Nephron progenitor cell (in vitro differentiated cells): ENCODE measurements around the gene PIK3R4.

Experiments used
- DNase-seq: peaks from one replicate; pipeline ENCODE4 v3.0.0; 2021
- H3K27ac Mint-ChIP-seq: 2 replicates; pipeline ENCODE4 v1.8.0; 2021; ENCODE audit warnings: mild to moderate bottlenecking, moderate library complexity, mixed read lengths
- H3K27me3 Mint-ChIP-seq: 2 replicates; pipeline ENCODE4 v1.8.0; 2021; ENCODE audit warnings: mild to moderate bottlenecking, low read depth, mixed read lengths; ENCODE audit not compliant: poor library complexity
- H3K36me3 Mint-ChIP-seq: 2 replicates; pipeline ENCODE4 v1.8.0; 2021; ENCODE audit warnings: low read depth, mixed read lengths
- H3K4me1 Mint-ChIP-seq: 2 replicates; pipeline ENCODE4 v1.8.0; 2021; ENCODE audit warnings: mixed read lengths
- H3K4me3 Mint-ChIP-seq: 2 replicates; pipeline ENCODE4 v1.8.0; 2021; ENCODE audit warnings: mild to moderate bottlenecking, moderate library complexity, mixed read lengths
- H3K9me3 Mint-ChIP-seq: 2 replicates; pipeline ENCODE4 v1.8.0; 2021; ENCODE audit warnings: mild to moderate bottlenecking, moderate library complexity, mixed read lengths
- TF ChIP-seq, protein P1 (sequence below): fragments of 200-600 bp; sonication (generic); IDR thresholded peaks from 2 replicates; pipeline ENCODE4 v1.5.0; 2021; ENCODE audit warnings: antibody characterized with exemption

Gene PIK3R4

DNA sequence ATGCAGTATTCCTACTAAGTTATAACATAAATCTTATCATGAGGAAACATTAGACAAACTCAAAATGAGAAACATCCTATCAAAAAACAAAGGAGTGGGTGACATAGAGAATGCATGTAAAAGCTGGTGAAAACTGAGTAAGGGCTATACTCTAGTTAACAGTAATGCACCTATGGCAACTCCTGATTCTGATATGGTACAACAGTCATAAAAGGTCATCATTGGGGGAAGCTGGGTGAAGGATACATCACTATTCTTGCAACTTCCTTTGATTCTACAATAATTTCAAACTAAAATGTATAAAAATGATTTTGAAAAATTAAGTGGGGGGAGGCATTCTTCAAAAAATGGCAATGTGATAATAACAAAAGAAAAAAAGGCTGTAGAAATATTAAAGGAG lies 6.8 kb downstream of the PIK3R4 start:
- Mint-ChIP-seq H3K9me3 (peaks cover 23% of the 10 kb centered on the region), H3K36me3 (peaks cover 94% of the 10 kb centered on the region), H3K4me1 (peaks cover 34% of the 10 kb centered on the region), H3K27ac (no peak overlapping the region), H3K4me3 (no peak overlapping the region), H3K27me3 (no peaks in the 10 kb centered on the region)
- TF ChIP-seq, protein P1, sequence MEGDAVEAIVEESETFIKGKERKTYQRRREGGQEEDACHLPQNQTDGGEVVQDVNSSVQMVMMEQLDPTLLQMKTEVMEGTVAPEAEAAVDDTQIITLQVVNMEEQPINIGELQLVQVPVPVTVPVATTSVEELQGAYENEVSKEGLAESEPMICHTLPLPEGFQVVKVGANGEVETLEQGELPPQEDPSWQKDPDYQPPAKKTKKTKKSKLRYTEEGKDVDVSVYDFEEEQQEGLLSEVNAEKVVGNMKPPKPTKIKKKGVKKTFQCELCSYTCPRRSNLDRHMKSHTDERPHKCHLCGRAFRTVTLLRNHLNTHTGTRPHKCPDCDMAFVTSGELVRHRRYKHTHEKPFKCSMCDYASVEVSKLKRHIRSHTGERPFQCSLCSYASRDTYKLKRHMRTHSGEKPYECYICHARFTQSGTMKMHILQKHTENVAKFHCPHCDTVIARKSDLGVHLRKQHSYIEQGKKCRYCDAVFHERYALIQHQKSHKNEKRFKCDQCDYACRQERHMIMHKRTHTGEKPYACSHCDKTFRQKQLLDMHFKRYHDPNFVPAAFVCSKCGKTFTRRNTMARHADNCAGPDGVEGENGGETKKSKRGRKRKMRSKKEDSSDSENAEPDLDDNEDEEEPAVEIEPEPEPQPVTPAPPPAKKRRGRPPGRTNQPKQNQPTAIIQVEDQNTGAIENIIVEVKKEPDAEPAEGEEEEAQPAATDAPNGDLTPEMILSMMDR = no peak
- no peak for DNase-seq

DNA sequence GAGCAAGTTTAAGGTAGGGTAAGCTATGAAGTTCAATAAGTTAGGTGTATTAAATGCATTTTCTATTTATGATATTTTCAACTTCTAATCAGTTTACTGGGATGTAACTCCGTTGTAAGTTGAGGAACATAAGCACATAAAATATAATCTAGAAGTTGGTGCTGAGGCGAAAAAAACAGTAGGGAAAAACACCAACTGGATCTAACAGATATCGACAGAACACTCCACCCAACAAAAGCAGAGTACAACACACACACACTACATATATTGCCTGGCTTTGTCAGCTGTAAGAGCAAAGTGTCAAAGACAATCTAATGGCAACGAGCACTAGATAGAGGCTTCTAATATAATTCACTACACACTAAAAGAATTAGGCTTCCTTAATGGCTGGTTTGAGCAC lies 8.4 kb downstream of the PIK3R4 start:
- DNase-seq = no peak
- no peak overlapping the region for H3K4me3 Mint-ChIP-seq
- H3K9me3 Mint-ChIP-seq = peaks cover 23% of the 10 kb centered on the region
- no peak overlapping the region for H3K27ac Mint-ChIP-seq
- TF ChIP-seq, protein P1 = no peak
- H3K4me1 Mint-ChIP-seq = peaks cover 18% of the 10 kb centered on the region
- H3K27me3 Mint-ChIP-seq = no peaks in the 10 kb centered on the region
- peaks cover 82% of the 10 kb centered on the region for H3K36me3 Mint-ChIP-seq

DNA sequence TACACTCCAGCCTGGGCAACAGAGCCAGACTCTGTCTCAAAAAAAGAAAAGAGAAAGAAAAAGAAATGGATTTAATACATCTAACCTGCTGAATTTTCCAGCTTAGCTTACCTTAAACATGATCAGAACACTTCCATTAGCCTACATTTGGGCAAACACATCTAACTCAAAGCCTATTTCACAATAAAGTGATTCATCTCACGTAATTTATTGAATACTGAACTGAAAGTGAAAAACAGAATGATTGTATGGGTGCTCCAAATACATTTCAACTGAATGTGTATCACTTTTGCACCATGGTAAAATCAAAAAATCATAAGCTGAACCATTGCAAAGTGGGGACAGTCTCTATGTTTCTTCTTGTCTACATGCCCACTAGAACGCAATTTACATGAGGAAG lies 9.0 kb downstream of the PIK3R4 start:
- peaks cover 76% of the 10 kb centered on the region for H3K36me3 Mint-ChIP-seq

DNA sequence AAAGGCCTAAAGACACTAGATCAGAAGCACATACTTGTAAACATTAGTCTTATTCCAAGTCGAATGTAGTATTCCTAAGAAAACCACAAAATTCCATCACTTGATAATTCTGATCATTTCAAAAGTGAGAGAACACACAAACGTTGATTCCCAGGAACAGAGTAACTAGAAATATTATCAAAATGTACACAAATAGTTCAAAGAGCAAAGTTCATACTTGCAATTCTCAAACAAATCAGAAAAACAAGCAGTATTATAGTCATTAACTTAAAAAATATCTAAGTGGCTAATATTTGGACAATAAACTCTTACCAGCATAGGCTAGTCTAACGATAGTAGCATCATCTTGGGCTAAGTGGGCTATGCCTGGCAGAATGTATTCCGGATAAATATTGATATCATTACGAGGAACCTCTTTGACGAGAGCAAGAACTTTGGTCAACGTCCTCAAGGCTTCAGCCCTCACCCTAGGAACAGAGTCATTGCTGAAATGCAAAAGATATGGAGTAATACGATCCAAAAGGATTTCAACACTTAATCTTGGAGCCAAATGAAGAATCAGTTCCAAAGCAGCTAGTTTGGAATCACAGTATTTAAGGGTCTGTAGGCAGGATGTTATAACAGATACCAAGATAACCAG lies 13.3 kb downstream of the PIK3R4 start:
- no peaks in the 10 kb centered on the region for H3K27me3 Mint-ChIP-seq

More for the DNA sequence above, 9.0 kb downstream of the PIK3R4 start:
- DNase-seq = no peak
- H3K4me3 Mint-ChIP-seq = no peak overlapping the region
- TF ChIP-seq, protein P1 = no peak
- H3K4me1 Mint-ChIP-seq = peaks cover 12% of the 10 kb centered on the region
- H3K9me3 Mint-ChIP-seq = peaks cover 23% of the 10 kb centered on the region
- no peak overlapping the region for H3K27ac Mint-ChIP-seq
- no peaks in the 10 kb centered on the region for H3K27me3 Mint-ChIP-seq

DNA sequence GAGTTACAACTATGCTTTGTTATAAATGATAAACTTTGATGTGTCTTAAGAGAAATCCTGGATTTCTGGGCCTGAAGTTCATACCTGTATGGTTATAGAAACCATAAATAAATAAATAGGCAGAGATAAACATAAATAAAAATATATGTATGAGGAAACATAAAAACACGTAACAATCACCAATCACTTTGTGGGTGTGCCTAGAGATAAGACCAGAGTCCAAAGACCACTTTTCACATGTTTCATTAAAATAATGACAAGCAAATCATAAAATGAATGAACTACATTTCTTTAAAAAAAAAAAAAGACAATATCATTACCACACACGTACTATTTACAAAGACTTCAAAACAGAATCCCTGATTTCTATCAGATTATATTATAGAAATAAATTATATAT lies 14.1 kb downstream of the PIK3R4 start:
- TF ChIP-seq, protein P1 = no peak
- Mint-ChIP-seq H3K4me3 (no peak overlapping the region), H3K27ac (no peak overlapping the region), H3K27me3 (no peaks in the 10 kb centered on the region), H3K4me1 (peaks cover 1% of the 10 kb centered on the region), H3K36me3 (peaks cover 36% of the 10 kb centered on the region), H3K9me3 (no peaks in the 10 kb centered on the region)
- no peak for DNase-seq

More for the DNA sequence above, 13.3 kb downstream of the PIK3R4 start:
- no peak overlapping the region for H3K27ac Mint-ChIP-seq
- peaks cover 4% of the 10 kb centered on the region for H3K9me3 Mint-ChIP-seq
- no peaks in the 10 kb centered on the region for H3K4me1 Mint-ChIP-seq
- DNase-seq = no peak
- no peak overlapping the region for H3K4me3 Mint-ChIP-seq
- TF ChIP-seq, protein P1 = no peak
- peaks cover 44% of the 10 kb centered on the region for H3K36me3 Mint-ChIP-seq

DNA sequence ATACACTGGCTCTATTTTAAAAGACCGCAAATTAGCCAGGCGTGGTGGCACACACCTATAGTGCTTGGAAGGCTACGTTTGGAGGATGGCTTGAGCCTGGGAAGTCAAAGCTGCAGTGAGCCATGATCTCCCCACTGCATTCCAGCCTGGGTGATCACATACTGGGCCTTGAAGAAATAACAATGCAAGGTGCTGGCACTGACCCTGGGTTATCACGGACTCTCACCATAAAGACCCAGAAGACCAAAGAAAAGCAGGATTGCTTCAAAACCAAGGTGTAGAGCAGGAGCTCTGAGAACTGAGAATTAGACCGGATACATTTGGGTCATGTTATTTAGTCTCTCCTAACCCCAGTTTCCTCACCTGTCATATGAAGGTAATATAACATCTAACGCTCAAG lies 14.8 kb downstream of the PIK3R4 start:
- H3K4me1 Mint-ChIP-seq = peaks cover 6% of the 10 kb centered on the region
- H3K36me3 Mint-ChIP-seq = peaks cover 29% of the 10 kb centered on the region
- DNase-seq = no peak
- no peaks in the 10 kb centered on the region for H3K9me3 Mint-ChIP-seq
- H3K27ac Mint-ChIP-seq = no peak overlapping the region
- TF ChIP-seq, protein P1 = no peak
- peaks cover 3% of the 10 kb centered on the region for H3K27me3 Mint-ChIP-seq
- no peak overlapping the region for H3K4me3 Mint-ChIP-seq
